Peyer's patch (tissue), 4 donors: Measurements from ENCODE around the gene PAPSS2. TPM values are rescaled to one million over a fixed set of nuclear protein-coding genes. Genes with fewer than 3 reads are reported as not detected.

Source experiments
- DNase-seq, 3 donors: peaks; one replicate each; pipeline ENCODE4 v3.0.0-alpha.2; 2017 to 2019
- H3K27ac ChIP-seq, 4 donors: fragments of 200-600 bp; sonication (generic); one replicate each; pipeline ENCODE4 v1.5.1; 2016 to 2019
- H3K27me3 ChIP-seq, 2 donors: fragments of 200-600 bp; sonication (generic); one replicate each; pipeline ENCODE4 v1.5.1; 2019
- H3K36me3 ChIP-seq, 3 donors: fragments of 200-600 bp; sonication (generic); one replicate each; pipeline ENCODE4 v1.5.1; 2016 to 2019
- H3K4me1 ChIP-seq, 4 donors: fragments of 200-600 bp; sonication (generic); one replicate each; pipeline ENCODE4 v1.5.1; 2016 to 2019
- H3K4me3 ChIP-seq, 4 donors: fragments of 200-600 bp; sonication (generic); 1 replicate in 3 of 4; 2 replicates in 1 of 4; pipeline ENCODE4 v1.5.1; 2016 to 2019; ENCODE audit warnings: mild to moderate bottlenecking in 1 of 4
- H3K9me3 ChIP-seq, 4 donors: fragments of 200-600 bp; sonication (generic); one replicate each; pipeline ENCODE4 v1.5.1; 2016 to 2019; ENCODE audit warnings: mild to moderate bottlenecking in 1 of 4
- CTCF ChIP-seq, 6 experiments: fragments of 450-650 bp in 4 of 6; fragments of 200-600 bp in 2 of 6; sonication (generic) in 1 of 6; IDR thresholded peaks; one replicate each; pipeline ENCODE4 v1.5.1; 2017 to 2019; ENCODE audit warnings: antibody characterized with exemption in 6 of 6, mild to moderate bottlenecking in 3 of 6, moderate library complexity in 1 of 6
- POLR2A ChIP-seq, 2 donors: fragments of 450-650 bp; IDR thresholded peaks; one replicate each; pipeline ENCODE4 v1.5.1; 2017; ENCODE audit warnings: antibody characterized with exemption in 2 of 2, mild to moderate bottlenecking in 2 of 2, moderate library complexity in 2 of 2
- total RNA-seq, 4 donors: library from RNA; depleted of rRNA; stranded (reverse); fragments of >200 nt; gene quantifications; one replicate each; pipeline ENCODE4 v1.1.0, GENCODE V29; 2016

PAPSS2 gene
- total RNA-seq, 4 donors from 2014 or later = 28.1 to 166 (median 146) TPM

- no peak for TF ChIP-seq CTCF (IDR thresholded peaks at IDR 0.05)
- no peak for TF ChIP-seq POLR2A (IDR thresholded peaks at IDR 0.05)
- Histone ChIP-seq H3K9me3 (no peaks in the 10 kb centered on the region), H3K27ac (no peak overlapping the region), H3K4me1 (no peaks in the 10 kb centered on the region), H3K27me3 (no peaks in the 10 kb centered on the region), H3K36me3 (peaks cover 0 to 8% (median 0%) of the 10 kb centered on the region in 3 donors), H3K4me3 (no peak overlapping the region)
- no peak for DNase-seq
Measured at GRCh38 chr10:87794285-87794684, 134.6 kb downstream of the PAPSS2 start.

Other genes starting within 250 kb of the PAPSS2 start
- gene MINPP1, start 155.0 kb upstream of the PAPSS2 start, total RNA-seq = 10 to 100 TPM in 3 of 4 donors, 1 to 10 TPM in 1; 5.8 to 35.2 (median 20.6) TPM
- 10 to 100 TPM; 27.2 to 36.3 (median 32.2) TPM for gene ATAD1, start 158.3 kb downstream of the PAPSS2 start, total RNA-seq
- gene KLLN, start 203.7 kb downstream of the PAPSS2 start, total RNA-seq = 1 to 10 TPM in 1 of 4 donors, under 1 TPM in 3; 0.35 to 1.1 (median 0.61) TPM
- 100 to 1,000 TPM; 107 to 146 (median 125) TPM for gene PTEN, start 203.7 kb downstream of the PAPSS2 start, total RNA-seq